GM12891 (cell line): ENCODE measurements around the gene CD28.

ENCODE experiments used
- POLR2AphosphoS5 ChIP-seq: IDR thresholded peaks from 2 replicates; pipeline ENCODE4 v1.6.1; 2011; ENCODE audit warnings: low read depth, low read length, control low read depth
- SPI1 ChIP-seq: IDR thresholded peaks from 2 replicates; pipeline ENCODE4 v1.6.1; 2011; ENCODE audit warnings: low read depth, low read length, control low read depth

DNA sequence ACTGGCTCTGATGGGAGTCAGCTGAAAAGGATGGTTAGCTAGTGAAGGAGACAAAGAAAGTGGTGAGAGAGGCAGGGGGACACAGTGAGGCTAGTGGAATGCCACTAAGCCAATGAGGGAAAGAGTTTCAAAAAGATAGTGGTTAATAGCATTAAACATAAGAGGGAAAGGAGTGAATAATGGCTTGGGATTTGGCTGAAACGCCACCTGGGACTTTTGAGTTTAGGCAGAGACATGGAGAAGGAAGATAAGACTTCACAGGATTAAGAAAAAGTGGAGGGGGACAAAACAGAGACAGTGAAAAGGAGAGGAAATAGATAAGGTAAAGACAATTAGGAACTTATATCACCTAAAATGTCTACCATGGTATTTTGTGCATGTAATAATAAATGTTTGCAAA, 6.9 kb downstream of the CD28 start:
- TF ChIP-seq POLR2AphosphoS5: no peak
- no peak for TF ChIP-seq SPI1
